ENCODE data around the gene ACO2. TPM values are rescaled to one million over a fixed set of nuclear protein-coding genes. Genes with fewer than 3 reads are reported as not detected.
A peak's percentile ranks its signal among the peaks of the same experiment; 100 is the strongest.
"Not testable (repeated sequence)": the region's sequence is repeated elsewhere in the genome, so short reads cannot be mapped to it uniquely, and the experiment has no call there.

ACO2 gene
- polyA plus RNA-seq, 5 donors, result 47.4 to 65.1 (median 51.3) TPM

DNA sequence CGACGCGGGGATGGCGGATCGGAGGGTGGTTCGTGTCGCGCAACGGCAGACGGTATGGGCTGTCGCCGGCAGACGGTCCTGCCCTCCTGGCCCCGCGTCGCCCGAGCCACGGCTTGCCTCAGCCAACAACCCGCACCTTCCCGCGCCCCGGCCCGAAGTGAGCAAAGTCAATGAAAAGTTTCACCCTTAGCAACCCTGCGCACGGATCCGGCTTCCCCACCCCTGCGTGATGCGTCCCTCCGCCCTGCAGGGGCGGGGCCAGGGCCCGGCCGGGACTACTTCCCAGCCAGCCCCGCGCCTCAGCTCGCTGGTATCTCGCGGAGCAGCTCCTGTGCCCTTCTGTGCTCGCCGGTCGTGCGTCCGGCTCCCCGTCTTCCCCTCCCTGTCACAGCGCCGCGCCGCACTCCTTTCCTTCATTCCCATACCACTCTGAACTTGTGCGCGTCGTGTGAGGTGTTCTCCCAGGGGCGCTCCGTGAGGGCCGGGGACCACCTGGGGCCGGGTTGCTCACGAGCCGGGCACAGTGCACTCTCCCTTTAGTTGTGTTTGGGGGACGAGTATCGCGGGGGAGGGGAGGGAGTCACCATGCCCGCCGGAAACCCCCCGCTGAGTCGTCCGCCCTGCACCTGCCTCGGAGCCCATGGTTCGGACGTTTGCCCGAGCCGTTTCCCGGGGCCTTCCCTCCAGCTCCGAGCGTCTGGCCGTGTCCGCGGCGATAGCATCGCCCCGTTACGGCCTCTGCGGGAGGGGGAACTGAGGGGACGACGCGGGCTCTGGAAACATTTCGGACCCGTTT is 22.1 kb upstream of the ACO2 start, which contains the start of gene TOB2:
TSS of gene TOB2 (minus strand) at position 163 of the 796 bp plus-strand sequence. CDS start 9,456 bp downstream, outside the sequence.
- DNase-seq, result peak; percentile 95 to 96

DNA sequence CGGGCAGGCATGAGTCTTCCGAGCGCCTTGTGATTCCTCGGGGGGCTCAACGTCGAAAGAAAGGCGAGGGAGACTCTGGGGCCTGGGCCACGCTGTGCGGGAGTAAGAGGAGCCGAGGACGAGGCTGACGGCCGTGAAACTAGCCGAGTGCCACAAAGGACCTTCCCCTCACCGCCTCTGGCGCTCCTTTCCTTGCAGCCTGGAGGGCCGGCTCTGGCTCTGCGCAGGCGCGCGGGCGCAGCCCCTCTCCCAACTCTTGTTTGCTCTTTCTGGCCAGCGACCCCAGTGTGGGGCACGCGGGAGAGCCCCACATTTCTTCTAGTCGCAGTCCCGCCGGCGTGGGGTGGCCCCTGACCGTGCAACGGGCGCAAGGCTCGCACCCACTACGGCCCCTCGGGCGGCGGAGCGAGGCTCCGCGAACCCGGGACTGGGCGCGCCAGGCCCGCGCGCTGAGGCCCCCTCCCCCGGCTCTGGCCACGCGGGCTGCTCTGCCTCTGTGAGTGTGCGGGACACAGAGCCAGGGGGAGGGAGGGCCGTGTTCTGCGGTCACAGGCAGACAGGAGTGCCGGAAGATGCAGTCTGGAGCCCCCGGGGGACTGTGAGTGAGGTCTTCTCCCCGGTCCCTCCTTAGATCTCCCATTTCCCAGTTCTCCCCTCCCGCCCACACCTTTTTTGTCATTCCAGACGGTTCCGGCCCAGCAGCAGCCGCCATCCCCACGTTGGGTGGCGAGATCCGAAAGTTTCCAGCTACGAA is 21.3 kb upstream of the ACO2 start:
- peak; percentile 71 to 78 for DNase-seq

DNA sequence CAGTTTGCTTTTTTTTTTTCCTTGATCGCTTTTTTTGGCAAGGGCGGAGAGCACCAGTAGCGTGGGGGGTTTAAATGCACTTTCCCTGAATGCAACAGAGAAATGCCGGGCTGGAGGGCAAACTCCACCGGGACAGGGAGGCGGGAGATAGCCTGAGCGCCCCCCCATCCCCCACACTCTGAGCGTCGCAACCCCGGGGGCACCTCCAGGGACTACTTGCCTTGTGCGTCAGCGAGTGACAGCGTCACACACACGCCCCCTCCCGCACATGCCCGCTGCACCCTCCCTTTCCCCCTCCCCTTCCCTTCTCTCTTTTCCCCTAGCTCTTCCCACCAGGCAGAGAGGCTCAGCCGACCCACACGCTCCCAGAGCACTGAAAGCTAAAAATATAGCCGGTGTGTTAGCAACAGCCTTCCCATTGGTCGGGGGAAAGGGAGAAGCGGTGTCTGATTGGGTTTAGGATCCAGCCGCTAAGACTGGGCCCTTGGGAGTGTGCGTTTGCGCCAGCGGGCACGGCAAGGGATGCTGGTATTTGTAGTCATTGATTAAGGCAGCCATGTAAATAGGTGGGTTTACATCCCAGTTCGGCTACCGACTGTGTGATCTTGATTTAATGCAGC is 20.6 kb upstream of the ACO2 start:
- peak; percentile 99 for DNase-seq

DNA sequence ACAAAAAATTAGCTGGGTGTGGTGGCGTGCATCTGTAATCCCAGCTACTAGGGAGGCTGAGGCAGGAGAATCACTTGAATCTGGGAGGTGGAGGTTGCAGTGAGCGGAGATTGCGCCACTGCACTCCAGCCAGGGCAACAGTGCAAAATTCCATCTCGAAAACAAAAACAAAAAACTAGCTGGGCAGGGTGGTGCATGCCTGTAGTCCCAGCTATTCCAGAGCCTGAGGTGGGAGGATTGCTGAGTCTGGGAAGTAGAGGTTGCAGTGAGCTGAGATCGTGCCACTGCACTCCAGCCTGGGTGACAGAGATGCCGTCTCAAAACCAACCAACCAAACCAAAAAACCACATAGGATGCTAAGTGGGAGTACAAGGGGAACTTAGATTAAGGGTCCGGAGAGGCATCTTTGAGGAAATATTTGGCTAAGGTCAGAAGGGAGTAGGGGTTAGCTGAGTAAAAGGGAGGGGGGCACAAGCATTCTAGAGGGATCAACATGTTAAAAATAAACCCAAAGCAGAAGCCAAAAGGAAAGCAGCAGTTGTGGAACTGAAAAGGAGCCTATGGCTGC is 10.7 kb upstream of the ACO2 start:
- no peak for DNase-seq

DNA sequence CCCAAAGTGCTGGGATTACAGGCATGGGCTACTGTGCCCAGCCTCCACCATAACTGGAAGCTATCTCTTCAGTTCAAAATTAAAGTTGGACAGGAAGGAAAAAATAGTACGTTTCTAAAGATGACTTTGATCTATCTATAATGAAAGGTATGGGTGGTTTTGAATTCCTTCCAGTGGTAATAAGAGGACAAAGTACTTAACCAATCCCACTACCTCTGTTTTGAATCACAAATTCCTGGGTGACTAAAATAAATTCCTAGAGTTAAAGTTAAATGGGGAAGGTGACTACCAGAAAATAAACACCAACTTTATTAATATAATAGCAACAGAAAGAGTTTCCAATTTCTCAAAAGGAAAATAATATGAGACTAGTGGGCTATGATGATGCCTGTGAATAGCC is 9.5 kb upstream of the ACO2 start:
- no peak for DNase-seq

DNA sequence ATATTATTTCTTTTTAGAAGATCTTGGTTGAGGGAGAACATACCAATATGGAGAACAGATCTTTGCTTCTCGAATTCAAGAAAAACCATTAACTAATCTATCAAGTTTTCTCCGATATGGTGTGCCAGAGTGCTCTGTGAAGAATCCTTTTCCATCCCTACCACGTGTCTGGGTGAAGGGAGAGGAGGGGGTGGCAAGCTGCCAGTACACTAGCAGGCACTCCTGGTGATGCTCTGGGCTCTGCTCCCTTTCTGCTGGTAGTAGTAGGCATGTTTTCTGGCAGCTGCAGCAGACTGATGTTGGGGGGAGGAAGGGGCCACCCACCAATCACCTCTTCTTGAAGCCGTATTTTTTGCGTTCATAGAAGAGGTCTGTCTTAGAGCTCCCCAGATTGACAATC is 8.8 kb upstream of the ACO2 start:
- not testable (repeated sequence) for DNase-seq

DNA sequence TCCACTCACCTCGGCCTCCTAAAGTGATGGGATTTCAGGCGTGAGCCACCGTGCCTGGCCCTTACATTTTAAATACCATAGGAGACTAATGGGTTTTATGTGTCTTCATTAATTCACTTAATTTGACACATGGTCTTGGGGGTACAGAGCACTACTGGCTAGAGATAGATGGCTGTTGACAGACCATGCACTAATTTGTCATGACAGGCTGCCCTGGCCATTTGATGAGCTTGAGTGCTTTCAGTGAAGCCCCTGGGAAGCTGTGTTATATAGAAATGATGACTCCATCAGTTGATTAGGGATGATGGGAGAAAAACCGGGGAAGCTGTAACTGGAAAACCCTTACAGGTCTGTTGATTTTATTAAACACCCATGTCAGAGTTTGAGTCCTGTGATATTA is 7.0 kb upstream of the ACO2 start:
- DNase-seq, result no peak

DNA sequence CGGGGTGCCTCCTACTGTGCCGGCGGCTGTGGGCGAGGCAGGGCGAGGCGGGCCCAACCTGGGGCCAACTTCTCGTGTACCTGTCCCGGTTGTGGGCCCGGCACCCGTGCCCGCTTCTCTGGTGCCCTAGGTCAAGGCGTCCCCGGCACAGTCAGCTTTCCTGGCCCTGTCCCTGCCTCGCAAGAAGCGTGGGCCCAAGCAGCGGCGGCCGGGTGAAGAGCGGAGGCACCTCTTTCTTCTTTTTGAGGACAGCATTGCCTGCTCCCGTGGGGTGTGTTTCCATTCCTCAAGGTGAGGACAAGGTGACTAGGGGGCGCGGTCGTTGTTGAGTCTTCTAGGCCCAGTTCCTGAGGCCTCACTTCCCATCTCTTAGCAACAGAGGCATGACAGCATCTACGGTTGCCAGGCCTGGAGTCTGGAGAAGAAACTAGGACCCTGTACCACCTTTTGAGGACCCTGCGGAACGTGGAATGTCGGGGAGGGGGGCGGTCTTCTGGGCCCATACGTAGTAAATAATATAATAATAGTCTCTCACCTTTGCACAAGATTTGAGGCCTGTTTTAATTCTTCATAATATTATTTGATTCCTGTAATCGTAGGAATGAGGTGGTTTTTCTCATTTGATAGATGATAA is 418 bp downstream of the ACO2 start:
- DNase-seq, result no peak

DNA sequence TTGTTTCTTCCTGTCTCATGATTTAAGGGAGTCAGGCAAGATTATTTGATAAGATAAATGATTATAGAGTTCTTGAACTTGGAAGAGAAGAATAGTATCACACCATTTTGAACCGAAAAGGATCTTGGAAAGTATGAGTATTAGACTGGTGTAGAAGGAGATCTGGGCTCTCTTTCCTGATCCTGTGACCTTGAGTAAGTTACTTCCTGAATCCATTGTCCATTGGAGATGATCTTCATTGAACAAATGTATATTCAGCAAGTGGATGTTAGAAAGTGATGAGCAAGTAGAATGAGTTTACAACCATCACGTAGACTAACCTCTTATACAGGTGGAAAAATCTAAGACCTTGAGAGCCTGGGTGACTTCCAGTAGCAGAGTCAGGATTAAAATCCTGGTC is 2.0 kb downstream of the ACO2 start:
- no peak for DNase-seq

DNA sequence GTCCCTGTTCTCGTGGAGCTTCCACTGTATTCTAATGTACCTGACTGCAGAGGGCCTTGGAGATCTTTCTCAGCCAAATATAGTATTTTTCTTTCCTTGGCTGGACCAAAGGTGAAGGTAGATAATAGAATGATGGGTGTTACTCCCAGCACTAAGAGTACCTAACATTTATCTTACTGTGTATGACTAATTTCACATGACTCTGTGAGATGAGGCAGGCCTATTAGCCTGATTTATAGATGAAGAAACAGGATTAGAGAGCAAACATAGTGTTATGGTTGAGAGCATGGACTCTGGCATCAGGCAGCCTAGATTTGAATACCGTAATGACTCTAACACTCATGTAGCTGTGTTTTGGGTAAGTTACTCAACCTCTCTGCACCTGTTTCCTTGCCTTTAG is 2.7 kb downstream of the ACO2 start:
- no peak for DNase-seq

DNA sequence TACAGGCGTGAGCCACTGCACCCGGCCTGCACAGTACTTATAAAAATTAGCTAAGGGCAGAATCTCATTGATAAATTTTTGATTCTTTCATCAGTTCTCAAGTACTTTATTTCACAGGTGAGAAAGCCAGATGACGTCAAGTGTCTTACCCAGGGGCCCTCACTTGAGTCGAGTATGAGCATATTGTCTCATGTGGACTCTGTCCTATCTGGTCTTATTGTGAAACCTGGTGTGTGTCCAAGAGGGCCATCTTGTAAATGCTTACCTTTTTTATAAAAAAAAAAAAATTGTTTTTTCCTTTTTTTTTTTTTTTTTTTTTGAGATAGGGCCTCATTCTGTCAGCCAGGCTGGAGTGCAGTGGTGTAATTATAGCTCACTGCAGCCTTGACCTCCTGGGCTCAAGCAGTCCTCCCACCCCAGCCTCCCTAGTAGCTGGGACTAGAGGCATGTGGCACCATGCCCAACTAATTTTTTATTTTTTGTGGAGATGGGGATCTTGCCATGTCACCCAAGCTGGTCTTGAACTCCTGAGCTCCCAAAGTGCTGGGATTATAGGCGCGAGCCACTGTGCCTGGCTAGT is 6.0 kb downstream of the ACO2 start:
- DNase-seq, result no peak

DNA sequence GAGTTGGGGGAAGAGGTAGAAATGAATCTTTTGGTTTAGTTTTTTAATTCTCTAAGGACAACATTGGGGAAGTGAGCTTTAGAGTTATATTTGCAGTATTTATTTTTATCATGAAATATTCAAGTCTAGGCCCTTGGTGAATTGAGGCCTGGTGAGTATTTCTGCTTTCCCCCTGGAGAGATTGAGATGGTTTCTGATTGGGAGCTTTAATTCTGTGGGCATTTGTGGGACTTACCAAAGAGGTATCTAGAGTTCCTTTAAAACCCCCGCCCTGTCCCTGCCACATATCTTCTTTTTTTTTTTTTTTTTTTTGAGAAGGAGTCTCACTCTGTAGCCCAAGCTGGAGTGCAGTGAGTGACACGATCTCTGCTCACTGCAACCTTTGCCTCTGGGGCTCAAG is 9.6 kb downstream of the ACO2 start:
- no peak for DNase-seq

DNA sequence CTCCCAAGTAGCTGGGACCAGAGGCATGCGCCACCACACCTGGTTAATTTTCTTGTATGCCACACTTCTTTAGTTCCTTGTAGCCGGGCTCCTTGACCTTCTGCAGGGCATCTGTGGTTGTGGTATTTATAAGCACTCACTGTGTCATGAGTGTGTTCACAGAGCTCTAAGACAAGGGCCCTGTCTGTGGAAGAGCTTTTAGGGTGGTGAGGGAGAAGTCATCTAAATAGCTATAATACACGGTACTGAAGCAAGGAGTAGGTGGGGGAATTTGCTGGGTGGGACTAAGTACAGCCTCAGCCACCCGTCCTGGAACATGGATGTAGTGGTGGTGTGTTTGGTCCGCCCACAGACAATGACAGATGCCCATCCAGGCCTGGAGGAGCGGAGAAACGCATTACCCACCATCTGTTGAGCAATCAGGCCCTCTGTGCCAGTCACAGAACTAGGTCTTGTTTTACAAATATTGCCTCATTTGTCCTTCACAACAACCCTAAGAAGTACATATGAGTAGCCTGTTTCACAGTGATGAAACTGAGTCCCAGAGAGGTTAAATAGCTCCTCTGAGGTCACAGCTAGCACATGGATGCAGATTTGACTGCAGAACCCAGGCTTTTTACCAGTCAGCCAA is 10.1 kb downstream of the ACO2 start:
- no peak for DNase-seq

DNA sequence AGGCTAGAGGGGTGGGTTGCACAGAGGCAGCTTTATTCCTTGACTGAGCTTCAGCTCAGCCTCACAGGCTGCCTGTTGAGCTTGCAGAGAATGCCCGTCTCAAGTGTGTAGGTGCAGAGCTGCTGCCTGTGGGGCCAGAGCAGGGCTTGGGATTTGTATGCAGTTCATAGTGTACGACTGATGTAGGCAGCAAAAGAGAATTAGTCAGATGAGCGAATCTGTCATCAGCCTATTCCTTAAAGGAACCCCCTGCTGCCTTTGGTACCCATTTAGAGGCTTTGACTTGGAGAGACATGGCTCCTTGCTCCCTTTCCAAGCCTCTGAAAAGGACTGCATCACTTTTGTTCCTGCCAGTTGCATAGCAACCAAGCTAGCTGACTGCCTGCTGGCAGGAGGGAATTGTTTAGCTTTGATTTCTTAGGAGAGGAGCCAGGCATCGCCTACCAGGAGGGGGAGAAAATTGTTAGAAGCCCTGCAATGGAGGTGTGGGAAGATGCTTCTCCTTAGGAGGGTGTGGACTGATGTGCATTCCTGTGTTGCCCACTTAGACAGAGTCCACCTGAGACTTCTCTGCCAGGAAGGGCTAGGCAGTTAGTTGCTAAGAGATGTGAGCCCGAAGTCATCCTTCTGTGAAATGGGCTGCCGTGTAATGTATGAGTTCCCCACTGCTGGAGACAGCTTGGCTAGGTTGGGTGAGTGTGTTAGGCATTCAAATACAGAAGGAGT is 10.9 kb downstream of the ACO2 start:
- no peak for DNase-seq

DNA sequence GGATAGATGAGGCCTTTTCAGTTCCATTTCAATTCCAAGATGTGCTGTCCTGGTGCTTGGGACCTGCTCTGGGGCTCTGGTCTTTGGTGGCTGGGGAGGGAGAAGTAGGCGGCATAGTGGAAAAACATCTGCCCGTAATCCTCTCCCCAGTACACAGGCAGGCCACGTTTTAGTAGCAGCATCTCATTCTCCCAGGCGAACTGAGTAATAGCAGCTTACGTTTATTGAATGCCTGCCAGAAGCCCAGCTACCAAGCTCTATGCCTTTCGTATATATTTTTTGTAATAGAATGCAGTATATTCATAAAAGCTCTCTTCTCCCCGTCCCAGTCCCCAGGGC is 11.4 kb downstream of the ACO2 start:
- no peak for DNase-seq

DNA sequence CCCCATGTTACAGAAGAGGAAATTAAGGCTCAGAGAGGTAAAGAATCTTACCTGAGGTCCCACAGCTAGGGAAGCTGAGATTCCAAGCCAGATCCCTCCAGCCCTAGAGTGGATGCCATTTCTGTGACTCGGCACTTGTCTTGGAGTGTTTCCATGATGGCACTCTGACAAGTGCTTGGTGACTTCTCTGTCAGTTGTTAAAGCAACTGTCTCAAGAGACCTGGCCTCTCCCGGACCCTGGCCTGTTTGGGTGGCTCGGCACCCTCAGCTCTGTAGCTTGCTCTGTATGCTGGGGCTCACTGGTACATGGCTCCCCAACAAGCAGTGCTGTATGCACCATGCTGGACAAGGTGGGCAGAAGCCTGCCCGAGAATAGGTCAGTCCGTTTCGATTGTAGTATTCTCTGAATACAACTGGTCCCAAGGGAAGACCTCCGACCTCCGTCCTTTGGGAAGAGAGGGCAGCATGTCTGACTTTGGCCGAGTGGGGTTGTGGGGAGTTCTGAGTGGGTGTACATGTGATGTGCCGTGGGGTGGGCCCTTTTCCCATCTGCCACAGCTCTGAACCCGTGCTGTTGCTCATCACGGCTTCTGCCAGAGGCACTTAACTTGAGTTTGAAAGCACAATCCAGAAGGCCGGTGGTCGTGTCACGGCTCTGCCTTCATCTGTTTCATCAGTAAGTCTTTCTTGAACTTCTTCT is 12.4 kb downstream of the ACO2 start:
- no peak for DNase-seq

DNA sequence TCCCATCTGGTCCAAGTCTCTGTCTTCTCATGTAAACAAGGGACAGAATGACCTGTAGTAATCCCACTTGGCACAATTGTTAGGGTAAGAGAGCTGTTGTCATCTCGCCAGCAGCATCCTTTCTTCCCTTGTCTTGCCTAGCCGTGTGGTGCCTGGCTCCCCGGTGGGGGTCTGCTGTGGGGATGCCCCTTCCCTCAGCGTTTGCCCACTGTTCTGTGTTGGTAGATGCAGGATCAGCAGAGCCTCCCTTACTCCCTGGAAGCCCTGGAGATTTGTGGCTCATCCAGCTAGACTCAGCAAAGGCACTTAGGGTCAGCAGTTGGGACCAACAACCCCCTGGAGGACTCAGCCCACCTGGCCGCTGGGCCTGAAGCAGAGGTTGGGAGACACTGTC is 13.0 kb downstream of the ACO2 start:
- DNase-seq, result no peak

DNA sequence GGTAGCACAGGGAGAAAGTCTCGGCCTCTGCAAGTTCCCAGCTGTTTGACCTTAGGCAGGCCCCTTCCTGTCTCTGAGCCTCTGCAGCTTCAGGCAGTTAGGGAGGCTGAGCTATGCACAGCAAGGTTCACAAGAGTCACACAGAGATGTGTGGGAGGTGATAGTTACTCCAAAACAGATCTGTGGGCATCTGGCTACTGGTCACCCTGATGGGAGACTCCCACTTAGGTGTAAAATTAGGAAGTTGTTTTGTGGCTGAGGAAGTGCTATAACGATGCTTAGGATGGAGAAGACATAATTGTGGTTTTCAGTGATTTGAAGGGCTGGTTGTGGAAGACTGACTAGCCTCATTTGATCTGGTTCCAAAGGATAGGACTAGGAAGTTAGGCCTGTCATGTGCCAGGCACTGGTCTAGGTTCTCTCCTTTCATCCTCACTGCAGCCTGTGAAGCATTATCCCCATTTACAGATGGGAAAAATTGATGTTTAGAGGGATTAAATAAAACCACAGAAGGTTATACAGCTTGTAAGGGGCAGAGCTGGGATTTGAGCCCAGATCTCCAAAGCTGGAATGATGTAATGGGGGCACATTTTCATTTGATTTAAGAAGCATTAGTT is 13.5 kb downstream of the ACO2 start:
- no peak for DNase-seq

DNA sequence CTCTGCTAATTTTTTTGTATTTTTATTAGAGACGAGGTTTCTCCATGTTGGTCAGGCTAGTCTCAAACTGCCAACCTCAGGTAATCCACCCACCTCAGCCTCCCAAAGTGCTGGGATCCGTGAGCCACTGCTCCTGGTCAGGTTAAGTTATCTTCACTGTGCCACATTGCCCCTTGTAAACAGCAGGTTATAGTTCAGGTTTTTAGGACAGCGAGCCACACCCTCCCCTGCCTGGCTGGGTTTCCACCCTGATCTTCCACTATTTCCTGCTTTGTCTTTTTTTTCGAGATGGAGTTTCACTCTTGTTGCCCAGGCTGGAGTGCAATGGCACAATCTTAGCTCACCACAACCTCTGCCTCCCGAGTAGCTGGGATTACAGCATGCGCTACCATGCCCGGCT is 16.1 kb downstream of the ACO2 start:
- no peak for DNase-seq
